ENCODE measurements around the gene FXYD5. TPM values are rescaled to one million over a fixed set of nuclear protein-coding genes. Genes with fewer than 3 reads are reported as not detected.
A peak's percentile ranks its signal among the peaks of the same experiment; 100 is the strongest.

Gene FXYD5
- total and polyA plus RNA-seq, 2 donors (not counting 1 experiment from before 2014, with no cell fraction given) = 310 to 390 TPM

DNA sequence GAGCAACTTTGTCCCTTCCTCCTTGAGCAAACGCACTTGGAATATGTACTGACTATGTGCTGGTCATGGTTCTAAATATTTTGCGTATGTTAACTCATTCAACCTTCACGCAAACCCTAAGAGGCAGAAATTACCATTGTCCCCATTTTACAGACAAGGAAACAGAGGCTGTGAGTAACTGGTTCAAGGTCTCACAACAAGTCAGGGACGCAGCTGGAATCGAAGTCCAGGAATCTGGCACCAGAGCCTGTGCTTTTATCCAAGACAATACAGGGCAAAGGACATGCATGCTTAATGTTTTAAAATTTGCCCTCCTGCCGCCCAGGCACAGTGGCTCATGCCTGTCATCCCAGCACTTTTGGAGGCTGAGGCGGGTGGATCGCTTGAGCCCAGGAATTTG lies 5.1 kb downstream of the FXYD5 start:
- peaks cover 41% of the 10 kb centered on the region for H3K79me2 ChIP-seq (ENCODE audit: control insufficient read depth, insufficient read depth, low read length)
- peaks cover 14% of the 10 kb centered on the region in 2 donors for H3K4me1 ChIP-seq (ENCODE audit: control insufficient read depth in 2 of 2, insufficient read depth in 2 of 2, low read length in 2 of 2)
- Mint-ChIP-seq H3K9me3 (ENCODE audit: insufficient read depth) (no peaks in the 10 kb centered on the region), H3K27me3 (no peaks in the 10 kb centered on the region), H3K4me1 (peaks cover 37% of the 10 kb centered on the region), H3K27ac (no peak overlapping the region), H3K4me3 (no peak overlapping the region)
- ATAC-seq (ENCODE audit: low read depth) = no peak
- H3K4me3 ChIP-seq (ENCODE audit: control extremely low read depth in 1 of 5, extremely low read depth in 1 of 5, insufficient read depth in 1 of 5, low read depth in 2 of 5, low read length in 4 of 5) = no peak overlapping the region
- no peak overlapping the region for H2AFZ ChIP-seq (ENCODE audit: insufficient read depth, low read depth, low read length, poor library complexity, severe bottlenecking)
- H3K9me3 ChIP-seq (ENCODE audit: control extremely low read depth in 1 of 3, control insufficient read depth in 2 of 3, insufficient read depth in 1 of 3, low read length in 2 of 3) = peaks cover 0 to 11% (median 7%) of the 10 kb centered on the region in 3 donors
- ChIA-PET POLR2A (interaction anchor here (0.5 kb wide), 1 partner anchor 16 kb away, joined by 3 read pairs; the partner anchor contains the start of gene FXYD7), CTCF (interaction anchor here (1.2 to 1.5 kb wide), 2 partner anchors 18 to 77 kb away, joined by 3 read pairs; no protein-coding TSS in a partner anchor)
- no peak overlapping the region for H3K9ac ChIP-seq (ENCODE audit: low read length)
- H3K36me3 ChIP-seq (replicated peaks in 1 of 2; ENCODE audit: control extremely low read depth in 1 of 2, control insufficient read depth in 1 of 2, extremely low read depth in 1 of 2, insufficient read depth in 2 of 2, low read length in 1 of 2) = peaks cover 14 to 81% of the 10 kb centered on the region in 2 experiments
- intact Hi-C loops (cut with micrococcal nuclease) = loop anchor here (10.0 kb wide), 1 partner anchor 305 kb away; no protein-coding TSS in a partner anchor
- H4K20me1 ChIP-seq (ENCODE audit: control insufficient read depth, insufficient read depth, low read length, poor library complexity, severe bottlenecking) = peaks cover 57% of the 10 kb centered on the region
- no peak overlapping the region for H3K4me2 ChIP-seq (replicated peaks; ENCODE audit: low read depth, low read length, poor library complexity, severe bottlenecking)
- WGBS (ENCODE audit: insufficient coverage) = 100% methylated on average over 5 of the region's 8 CpGs
- DNase-seq = no peak
- no peaks in the 10 kb centered on the region for H3K27me3 ChIP-seq (replicated peaks in 1 of 4; ENCODE audit: control extremely low read depth in 1 of 4, control insufficient read depth in 3 of 4, insufficient read depth in 4 of 4, low read length in 3 of 4)
- TF ChIP-seq EZH2 (IDR thresholded peaks at IDR 0.05; ENCODE audit: borderline replicate concordance, insufficient read depth, low read depth, low read length, poor library complexity, severe bottlenecking) = no peak
- TF ChIP-seq, protein P1, sequence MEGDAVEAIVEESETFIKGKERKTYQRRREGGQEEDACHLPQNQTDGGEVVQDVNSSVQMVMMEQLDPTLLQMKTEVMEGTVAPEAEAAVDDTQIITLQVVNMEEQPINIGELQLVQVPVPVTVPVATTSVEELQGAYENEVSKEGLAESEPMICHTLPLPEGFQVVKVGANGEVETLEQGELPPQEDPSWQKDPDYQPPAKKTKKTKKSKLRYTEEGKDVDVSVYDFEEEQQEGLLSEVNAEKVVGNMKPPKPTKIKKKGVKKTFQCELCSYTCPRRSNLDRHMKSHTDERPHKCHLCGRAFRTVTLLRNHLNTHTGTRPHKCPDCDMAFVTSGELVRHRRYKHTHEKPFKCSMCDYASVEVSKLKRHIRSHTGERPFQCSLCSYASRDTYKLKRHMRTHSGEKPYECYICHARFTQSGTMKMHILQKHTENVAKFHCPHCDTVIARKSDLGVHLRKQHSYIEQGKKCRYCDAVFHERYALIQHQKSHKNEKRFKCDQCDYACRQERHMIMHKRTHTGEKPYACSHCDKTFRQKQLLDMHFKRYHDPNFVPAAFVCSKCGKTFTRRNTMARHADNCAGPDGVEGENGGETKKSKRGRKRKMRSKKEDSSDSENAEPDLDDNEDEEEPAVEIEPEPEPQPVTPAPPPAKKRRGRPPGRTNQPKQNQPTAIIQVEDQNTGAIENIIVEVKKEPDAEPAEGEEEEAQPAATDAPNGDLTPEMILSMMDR (IDR thresholded peaks at IDR 0.05) = no peak
- no peak overlapping the region for H3K27ac ChIP-seq (ENCODE audit: low read length in 2 of 2)

DNA sequence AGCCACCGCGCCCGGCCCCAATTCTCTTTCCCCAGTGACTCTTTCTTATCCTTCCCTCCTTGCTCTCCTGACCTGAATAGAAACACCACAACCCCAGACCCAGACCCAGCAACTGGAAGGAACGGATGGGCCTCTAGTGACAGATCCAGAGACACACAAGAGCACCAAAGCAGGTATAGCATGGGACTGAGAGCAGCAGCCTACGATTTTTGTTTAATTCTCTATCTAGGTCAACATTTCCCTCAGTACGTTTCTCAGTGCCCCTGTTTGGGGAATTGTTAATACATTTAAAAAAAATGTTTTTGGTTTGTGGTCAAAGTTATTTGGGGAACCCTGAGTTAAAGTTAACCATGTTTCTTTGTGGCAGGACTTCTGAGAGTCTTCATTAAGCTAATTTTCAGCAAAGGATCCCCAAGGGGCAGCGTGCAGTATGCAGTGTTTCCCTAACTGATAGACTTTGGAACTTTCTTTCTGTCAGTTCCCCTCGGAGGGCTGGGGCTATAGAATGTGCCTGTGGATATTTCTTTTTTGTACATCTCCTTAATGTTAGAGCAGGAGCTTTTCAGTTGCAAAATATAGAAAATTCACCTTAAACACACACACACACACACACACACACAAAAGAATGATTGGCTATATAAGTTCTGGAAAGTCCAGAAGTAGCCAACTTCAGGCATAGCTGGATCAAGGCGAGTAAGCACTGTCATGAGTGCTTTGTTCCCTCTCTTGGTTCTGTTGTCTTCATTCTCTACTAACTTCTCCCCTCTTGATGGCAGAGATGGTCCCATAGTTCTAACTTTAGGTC lies 6.3 kb downstream of the FXYD5 start:
- peaks cover 29% of the 10 kb centered on the region for H3K4me1 Mint-ChIP-seq
- TF ChIP-seq, protein P1 (IDR thresholded peaks at IDR 0.05) = no peak
- no peak for TF ChIP-seq EZH2 (IDR thresholded peaks at IDR 0.05; ENCODE audit: borderline replicate concordance, insufficient read depth, low read depth, low read length, poor library complexity, severe bottlenecking)
- Histone ChIP-seq H3K4me3 (ENCODE audit: control extremely low read depth in 1 of 5, extremely low read depth in 1 of 5, insufficient read depth in 1 of 5, low read depth in 2 of 5, low read length in 4 of 5) (no peak overlapping the region), H2AFZ (ENCODE audit: insufficient read depth, low read depth, low read length, poor library complexity, severe bottlenecking) (no peak overlapping the region), H3K27me3 (replicated peaks in 1 of 4; ENCODE audit: control extremely low read depth in 1 of 4, control insufficient read depth in 3 of 4, insufficient read depth in 4 of 4, low read length in 3 of 4) (no peaks in the 10 kb centered on the region), H3K4me1 (ENCODE audit: control insufficient read depth in 2 of 2, insufficient read depth in 2 of 2, low read length in 2 of 2) (peaks cover 9 to 10% of the 10 kb centered on the region in 2 donors), H3K4me2 (replicated peaks; ENCODE audit: low read depth, low read length, poor library complexity, severe bottlenecking) (no peak overlapping the region), H3K36me3 (replicated peaks in 1 of 2; ENCODE audit: control extremely low read depth in 1 of 2, control insufficient read depth in 1 of 2, extremely low read depth in 1 of 2, insufficient read depth in 2 of 2, low read length in 1 of 2) (peaks cover 14 to 93% of the 10 kb centered on the region in 2 experiments), H3K9ac (ENCODE audit: low read length) (no peak overlapping the region), H3K79me2 (ENCODE audit: control insufficient read depth, insufficient read depth, low read length) (peaks cover 28% of the 10 kb centered on the region), H3K27ac (ENCODE audit: low read length in 2 of 2) (peak overlapping the region in 1 of 2 donors; percentile 2), H3K9me3 (ENCODE audit: control extremely low read depth in 1 of 3, control insufficient read depth in 2 of 3, insufficient read depth in 1 of 3, low read length in 2 of 3) (peaks cover 0 to 11% (median 7%) of the 10 kb centered on the region in 3 donors), H4K20me1 (ENCODE audit: control insufficient read depth, insufficient read depth, low read length, poor library complexity, severe bottlenecking) (peaks cover 49% of the 10 kb centered on the region)
- CTCF ChIA-PET = interaction anchor here (0.6 to 1.5 kb wide), 2 partner anchors 39 to 75 kb away, joined by 3 read pairs; no protein-coding TSS in a partner anchor
- H3K27ac Mint-ChIP-seq = peak overlapping the region; percentile 38
- POLR2A ChIA-PET = no interaction called here
- H3K27me3 Mint-ChIP-seq = no peaks in the 10 kb centered on the region
- intact Hi-C loops (cut with micrococcal nuclease) = no loop called here
- no peak overlapping the region for H3K4me3 Mint-ChIP-seq
- 96% methylated on average over 3 of the region's 9 CpGs for WGBS (ENCODE audit: insufficient coverage)
- DNase-seq = no peak
- ATAC-seq (ENCODE audit: low read depth) = no peak
- H3K9me3 Mint-ChIP-seq (ENCODE audit: insufficient read depth) = no peaks in the 10 kb centered on the region

Measured in B cell (primary cell).